ENCODE data around the gene ZNF30. TPM values are rescaled to one million over a fixed set of nuclear protein-coding genes. Genes with fewer than 3 reads are reported as not detected.

ZNF30 gene
- total and polyA plus RNA-seq, 2 experiments from 2014 or later, result 2.2 TPM

DNA sequence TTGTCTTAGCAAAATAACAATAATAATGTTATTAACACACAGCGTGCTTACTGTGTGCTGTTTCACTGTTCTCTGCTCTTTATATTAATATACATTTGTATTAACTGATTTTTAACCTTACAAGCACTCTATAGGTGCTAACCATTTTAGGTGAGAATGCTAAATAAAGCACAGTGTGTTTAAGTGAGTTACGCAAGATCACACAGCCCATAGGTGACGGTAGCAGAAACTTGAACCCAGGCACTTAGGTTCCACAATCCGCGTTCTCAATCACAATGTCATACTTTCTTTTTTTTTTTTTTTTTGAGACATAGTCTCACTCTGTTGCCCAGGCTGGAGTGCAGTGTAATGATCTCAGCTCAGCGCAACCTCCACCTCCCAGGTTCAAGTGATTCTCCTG is 5.8 kb downstream of the ZNF30 start:
- Histone ChIP-seq H3K4me2 (ENCODE audit: unreplicated experiment) (no peak overlapping the region), H2AFZ (no peak overlapping the region), H3K4me1 (ENCODE audit: insufficient read depth) (peaks cover 4% of the 10 kb centered on the region; the same call in 1 of the 2 replicates), H3K9me2 (ENCODE audit: insufficient read depth) (no peaks in the 10 kb centered on the region), H3F3A (ENCODE audit: insufficient read depth) (peaks cover 4% of the 10 kb centered on the region; the same call in 1 of the 2 replicates), H3K36me3 (ENCODE audit: low read depth) (peaks cover 4% of the 10 kb centered on the region; the same call in 1 of the 2 replicates), H3K27ac (no peak overlapping the region), H3K9me3 (ENCODE audit: low read depth) (no peaks in the 10 kb centered on the region), H3K79me2 (ENCODE audit: insufficient read depth) (peaks cover 15% of the 10 kb centered on the region), H3K27me3 (replicated peaks; ENCODE audit: insufficient read depth) (no peaks in the 10 kb centered on the region), H3K4me3 (no peak overlapping the region), H3K9ac (no peak overlapping the region), H4K20me1 (ENCODE audit: insufficient read depth) (no peaks in the 10 kb centered on the region)
- DNase-seq, result no peak
- WGBS, 2 experiments (ENCODE audit: low coverage in 1 of 2, low lambda C conversion rate in 2 of 2, missing lambda C conversion rate in 2 of 2), result 94 to 99% methylated on average over 6 of the region's 6 CpGs
- in situ Hi-C loops (cut with MboI), result no loop called here
- TF ChIP-seq EZH2 (IDR thresholded peaks at IDR 0.05; ENCODE audit: insufficient read depth, poor library complexity, severe bottlenecking) (no peak), EZH2phosphoT487 (IDR thresholded peaks at IDR 0.05; ENCODE audit: insufficient read depth, low read depth) (no peak)

DNA sequence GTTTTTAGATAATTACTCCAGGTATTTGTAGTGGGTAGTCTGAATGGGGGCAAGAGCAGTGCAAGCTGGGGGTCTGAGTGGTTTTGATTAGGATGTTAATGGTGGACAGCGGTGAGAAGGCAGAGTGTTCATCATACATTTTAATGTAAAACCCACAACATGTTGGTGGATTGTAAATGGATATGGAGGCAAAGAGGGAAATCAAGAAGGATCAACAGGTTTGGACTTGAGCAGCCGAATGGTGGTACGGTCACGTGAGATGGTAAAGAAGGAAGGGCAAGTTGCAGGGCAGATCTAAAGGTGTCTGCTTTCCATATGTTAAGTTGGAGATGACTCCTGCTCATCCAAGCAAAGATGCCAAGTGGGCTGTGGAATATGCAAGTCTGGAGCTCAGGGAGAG is 9.5 kb downstream of the ZNF30 start:
- H4K20me1 ChIP-seq (ENCODE audit: insufficient read depth), result no peaks in the 10 kb centered on the region
- no peaks in the 10 kb centered on the region for H3K4me1 ChIP-seq (ENCODE audit: insufficient read depth)
- no peaks in the 10 kb centered on the region for H3K9me2 ChIP-seq (ENCODE audit: insufficient read depth)
- H3K4me3 ChIP-seq, result no peak overlapping the region
- no peaks in the 10 kb centered on the region for H3F3A ChIP-seq (ENCODE audit: insufficient read depth)
- H3K27me3 ChIP-seq (replicated peaks; ENCODE audit: insufficient read depth), result no peaks in the 10 kb centered on the region
- H2AFZ ChIP-seq, result no peak overlapping the region
- H3K36me3 ChIP-seq (ENCODE audit: low read depth), result peaks cover 4% of the 10 kb centered on the region; the same call in 1 of the 2 replicates
- TF ChIP-seq EZH2phosphoT487 (IDR thresholded peaks at IDR 0.05; ENCODE audit: insufficient read depth, low read depth), result no peak
- no peak for TF ChIP-seq EZH2 (IDR thresholded peaks at IDR 0.05; ENCODE audit: insufficient read depth, poor library complexity, severe bottlenecking)
- H3K27ac ChIP-seq, result no peak overlapping the region
- H3K9me3 ChIP-seq (ENCODE audit: low read depth), result no peaks in the 10 kb centered on the region
- no peak overlapping the region for H3K4me2 ChIP-seq (ENCODE audit: unreplicated experiment)
- no peak overlapping the region for H3K9ac ChIP-seq
- in situ Hi-C loops (cut with MboI), result no loop called here
- no peaks in the 10 kb centered on the region for H3K79me2 ChIP-seq (ENCODE audit: insufficient read depth)
- WGBS, 2 experiments (ENCODE audit: low coverage in 1 of 2, low lambda C conversion rate in 2 of 2, missing lambda C conversion rate in 2 of 2), result 96 to 99% methylated on average over 4 of the region's 4 CpGs
- DNase-seq, result no peak

GRCh38 chr19:34938886-34939285 is 12.2 kb downstream of the ZNF30 start:
- DNase-seq, result no peak
- no peaks in the 10 kb centered on the region for H3K4me1 ChIP-seq (ENCODE audit: insufficient read depth)
- H3K4me2 ChIP-seq (ENCODE audit: unreplicated experiment), result no peak overlapping the region
- H3K9me3 ChIP-seq (ENCODE audit: low read depth), result no peaks in the 10 kb centered on the region
- H3K9me2 ChIP-seq (ENCODE audit: insufficient read depth), result no peaks in the 10 kb centered on the region
- in situ Hi-C loops (cut with MboI), result no loop called here
- H3F3A ChIP-seq (ENCODE audit: insufficient read depth), result no peaks in the 10 kb centered on the region
- TF ChIP-seq EZH2 (IDR thresholded peaks at IDR 0.05; ENCODE audit: insufficient read depth, poor library complexity, severe bottlenecking) (no peak), EZH2phosphoT487 (IDR thresholded peaks at IDR 0.05; ENCODE audit: insufficient read depth, low read depth) (no peak)
- no peaks in the 10 kb centered on the region for H3K79me2 ChIP-seq (ENCODE audit: insufficient read depth)
- H3K27ac ChIP-seq, result no peak overlapping the region
- no peaks in the 10 kb centered on the region for H4K20me1 ChIP-seq (ENCODE audit: insufficient read depth)
- no peaks in the 10 kb centered on the region for H3K27me3 ChIP-seq (replicated peaks; ENCODE audit: insufficient read depth)
- H3K36me3 ChIP-seq (ENCODE audit: low read depth), result peaks cover 4% of the 10 kb centered on the region; the same call in 1 of the 2 replicates
- H3K4me3 ChIP-seq, result no peak overlapping the region
- H3K9ac ChIP-seq, result no peak overlapping the region
- WGBS, 2 experiments (ENCODE audit: low coverage in 1 of 2, low lambda C conversion rate in 2 of 2, missing lambda C conversion rate in 2 of 2), result 86 to 91% methylated on average over 8 to 10 of the region's 10 CpGs
- no peak overlapping the region for H2AFZ ChIP-seq

DNA sequence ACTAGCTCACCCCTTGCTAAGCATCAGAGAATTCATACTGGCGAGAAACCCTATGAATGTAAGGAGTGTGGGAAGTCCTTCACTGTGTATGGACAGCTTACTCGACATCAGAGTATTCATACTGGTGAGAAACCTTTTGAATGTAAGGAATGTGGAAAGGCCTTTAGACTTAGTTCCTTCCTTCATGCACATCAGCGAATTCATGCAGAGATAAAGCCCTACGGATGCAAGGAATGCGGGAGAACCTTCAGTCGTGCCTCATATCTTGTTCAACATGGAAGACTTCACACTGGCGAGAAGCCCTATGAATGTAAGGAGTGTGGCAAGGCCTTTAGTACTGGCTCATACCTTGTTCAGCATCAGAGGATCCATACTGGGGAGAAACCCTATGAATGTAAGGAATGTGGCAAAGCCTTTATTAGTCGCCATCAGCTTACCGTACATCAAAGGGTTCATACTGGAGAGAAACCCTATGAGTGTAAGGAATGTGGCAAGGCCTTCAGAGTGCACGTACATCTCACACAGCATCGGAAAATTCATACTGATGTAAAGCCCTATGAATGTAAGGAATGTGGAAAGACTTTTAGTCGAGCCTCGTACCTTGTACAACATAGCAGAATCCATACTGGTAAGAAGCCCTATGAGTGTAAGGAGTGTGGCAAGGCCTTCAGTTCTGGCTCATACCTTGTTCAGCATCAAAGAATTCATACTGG is 17.3 kb downstream of the ZNF30 start:
- Histone ChIP-seq H3K9ac (no peak overlapping the region), H2AFZ (no peak overlapping the region), H3F3A (ENCODE audit: insufficient read depth) (no peaks in the 10 kb centered on the region), H3K79me2 (ENCODE audit: insufficient read depth) (no peaks in the 10 kb centered on the region), H4K20me1 (ENCODE audit: insufficient read depth) (no peaks in the 10 kb centered on the region), H3K9me3 (ENCODE audit: low read depth) (peaks cover 3% of the 10 kb centered on the region), H3K9me2 (ENCODE audit: insufficient read depth) (no peaks in the 10 kb centered on the region), H3K27ac (no peak overlapping the region), H3K4me3 (no peak overlapping the region), H3K4me2 (ENCODE audit: unreplicated experiment) (no peak overlapping the region), H3K27me3 (replicated peaks; ENCODE audit: insufficient read depth) (no peaks in the 10 kb centered on the region), H3K36me3 (ENCODE audit: low read depth) (peaks cover 10% of the 10 kb centered on the region), H3K4me1 (ENCODE audit: insufficient read depth) (no peaks in the 10 kb centered on the region)
- TF ChIP-seq EZH2 (IDR thresholded peaks at IDR 0.05; ENCODE audit: insufficient read depth, poor library complexity, severe bottlenecking), result no peak
- no peak for TF ChIP-seq EZH2phosphoT487 (IDR thresholded peaks at IDR 0.05; ENCODE audit: insufficient read depth, low read depth)
- in situ Hi-C loops (cut with MboI), result no loop called here
- DNase-seq, result no peak
- 86 to 92% methylated on average over 13 of the region's 13 CpGs for WGBS, 2 experiments (ENCODE audit: low coverage in 1 of 2, low lambda C conversion rate in 2 of 2, missing lambda C conversion rate in 2 of 2)

All from GM23248 (cell line).